Measurements from ENCODE around the gene BCAR3. TPM values are rescaled to one million over a fixed set of nuclear protein-coding genes. Genes with fewer than 3 reads are reported as not detected.

The BCAR3 gene
- total RNA-seq, 4 donors from 2014 or later, result 17.1 to 25.0 (median 22.9) TPM

- Histone ChIP-seq H3K27me3 (no peaks in the 10 kb centered on the region), H3K9me3 (no peaks in the 10 kb centered on the region), H3K4me1 (peaks cover 11 to 15% of the 10 kb centered on the region in 2 donors), H3K36me3 (no peaks in the 10 kb centered on the region), H3K4me3 (no peak overlapping the region), H3K27ac (no peak overlapping the region)
- TF ChIP-seq POLR2A (IDR thresholded peaks at IDR 0.05) (no peak), CTCF (IDR thresholded peaks at IDR 0.05 in 4 of 5, conservative IDR thresholded peaks at IDR 0.05 in 1 of 5) (no peak)
- DNase-seq (no peak), ATAC-seq (no peak)
- in situ Hi-C loops (cut with MboI; ENCODE audit: low sequenced_read_pairs in 4 of 4) (no loop called here), intact Hi-C loops (cut with DNase I; ENCODE audit: low total_unique reads) (no loop called here)
Measured at GRCh38 chr1:93715529-93716126, 34.0 kb upstream of the BCAR3 start.

GRCh38 chr1:93714356-93714755, 32.7 kb upstream of the BCAR3 start:
- ATAC-seq (no peak), DNase-seq (no peak)
- TF ChIP-seq POLR2A (IDR thresholded peaks at IDR 0.05) (no peak), CTCF (IDR thresholded peaks at IDR 0.05 in 4 of 5, conservative IDR thresholded peaks at IDR 0.05 in 1 of 5) (no peak)
- intact Hi-C loops (cut with DNase I; ENCODE audit: low total_unique reads) (no loop called here), in situ Hi-C loops (cut with MboI; ENCODE audit: low sequenced_read_pairs in 4 of 4) (no loop called here)
- H3K27me3 ChIP-seq, result no peaks in the 10 kb centered on the region
- no peak overlapping the region for H3K4me3 ChIP-seq
- no peaks in the 10 kb centered on the region for H3K9me3 ChIP-seq
- no peaks in the 10 kb centered on the region for H3K36me3 ChIP-seq
- H3K4me1 ChIP-seq, result peaks cover 11 to 15% of the 10 kb centered on the region in 2 donors
- no peak overlapping the region for H3K27ac ChIP-seq

GRCh38 chr1:93713341-93713740, 31.7 kb upstream of the BCAR3 start:
- TF ChIP-seq CTCF (IDR thresholded peaks at IDR 0.05 in 4 of 5, conservative IDR thresholded peaks at IDR 0.05 in 1 of 5) (no peak), POLR2A (IDR thresholded peaks at IDR 0.05) (no peak)
- H3K4me3 ChIP-seq, result no peak overlapping the region
- no peaks in the 10 kb centered on the region for H3K36me3 ChIP-seq
- H3K9me3 ChIP-seq, result no peaks in the 10 kb centered on the region
- no peak for ATAC-seq
- H3K4me1 ChIP-seq, result peaks cover 11 to 21% of the 10 kb centered on the region in 2 donors
- no peaks in the 10 kb centered on the region for H3K27me3 ChIP-seq
- H3K27ac ChIP-seq, result no peak overlapping the region
- DNase-seq, result no peak
- intact Hi-C loops (cut with DNase I; ENCODE audit: low total_unique reads), result no loop called here
- in situ Hi-C loops (cut with MboI; ENCODE audit: low sequenced_read_pairs in 4 of 4), result no loop called here

- in situ Hi-C loops (cut with MboI; ENCODE audit: low sequenced_read_pairs in 4 of 4), result no loop called here
- Histone ChIP-seq H3K4me1 (peaks cover 11 to 26% of the 10 kb centered on the region in 2 donors), H3K27me3 (no peaks in the 10 kb centered on the region), H3K36me3 (no peaks in the 10 kb centered on the region), H3K27ac (no peak overlapping the region), H3K9me3 (no peaks in the 10 kb centered on the region), H3K4me3 (no peak overlapping the region)
- ATAC-seq (no peak), DNase-seq (no peak)
- intact Hi-C loops (cut with DNase I; ENCODE audit: low total_unique reads), result no loop called here
- TF ChIP-seq POLR2A (IDR thresholded peaks at IDR 0.05), result no peak
- no peak for TF ChIP-seq CTCF (IDR thresholded peaks at IDR 0.05 in 4 of 5, conservative IDR thresholded peaks at IDR 0.05 in 1 of 5)
Measured at GRCh38 chr1:93712741-93713140, 31.1 kb upstream of the BCAR3 start.

Measured in gastrocnemius medialis (tissue), 4 donors.